HG02798 (cell line): ENCODE data around the gene DPH6.

Experiments
- ATAC-seq: cut with Tn5 transposase; IDR thresholded peaks from one replicate; pipeline ENCODE4 v1.9.1; 2021; ENCODE audit warnings: mild to moderate bottlenecking; ENCODE audit not compliant: unreplicated experiment, poor library complexity

The DPH6 gene

DNA sequence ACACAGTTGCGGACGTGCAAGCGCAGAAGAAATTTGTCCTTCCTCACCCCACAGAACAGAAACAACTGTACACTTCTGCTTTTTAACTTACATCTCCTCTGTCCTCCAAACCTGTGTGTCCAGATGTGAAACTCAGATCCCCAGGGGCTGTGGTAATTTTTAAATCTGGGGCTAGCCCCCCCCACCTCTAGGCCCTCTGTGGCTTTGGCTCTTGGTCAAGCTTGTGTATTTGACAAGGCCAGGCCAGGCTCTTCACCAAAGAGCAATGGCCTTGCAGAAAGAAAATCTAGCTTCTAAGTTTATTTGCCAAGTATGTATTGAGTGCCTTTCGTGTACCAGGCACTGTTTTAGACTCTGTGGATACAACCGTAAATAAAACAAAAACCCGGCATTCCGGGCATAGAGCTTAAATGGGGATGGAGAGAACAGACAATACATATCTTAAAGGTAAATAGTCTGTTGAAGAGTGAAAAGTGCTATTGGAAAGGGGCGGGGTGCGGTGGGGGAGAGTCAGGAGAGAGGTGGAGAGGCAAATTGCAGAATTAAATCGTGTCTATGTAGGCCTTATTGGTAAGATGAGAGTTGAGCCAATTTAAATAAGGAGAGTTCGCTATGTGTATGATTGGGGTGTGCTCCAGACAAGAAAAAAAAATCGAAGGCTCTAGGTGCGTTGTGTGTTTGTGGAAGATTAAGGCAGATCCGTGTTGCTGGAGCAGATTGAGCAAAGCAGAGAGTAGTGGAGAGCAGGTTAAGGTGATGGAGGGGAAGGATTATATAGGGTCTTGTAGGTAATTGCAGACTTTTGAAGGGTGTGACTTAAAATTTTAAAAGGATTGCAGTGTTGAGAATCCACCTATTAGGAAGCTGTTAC lies 781 bp upstream of the DPH6 start:
- peak; percentile 19 for ATAC-seq

DNA sequence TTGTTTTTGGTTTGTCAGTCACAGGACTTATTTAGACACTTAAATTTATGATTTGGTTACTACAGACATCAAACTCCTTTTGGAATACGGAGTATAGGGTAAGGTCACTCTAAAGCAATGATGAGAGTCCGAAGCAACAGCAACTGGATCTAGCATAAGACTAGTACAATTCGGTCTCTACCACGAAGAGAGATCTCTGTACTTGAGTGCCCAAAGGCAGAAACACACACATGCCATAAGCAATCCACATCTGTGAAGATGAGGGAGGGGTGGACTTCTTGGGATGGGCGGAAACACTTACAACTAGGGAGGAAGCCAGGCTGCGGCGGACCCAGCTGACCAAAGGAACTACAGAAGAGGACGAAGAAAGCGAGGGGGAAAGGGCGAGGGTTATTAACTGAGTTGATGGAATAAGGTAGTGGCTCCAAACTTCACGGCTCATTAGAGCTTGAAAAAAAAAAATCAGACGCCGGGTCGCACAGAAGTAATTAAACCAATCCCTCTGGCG lies 595 bp downstream of the DPH6 start:
- ATAC-seq, result peak; percentile 22

DNA sequence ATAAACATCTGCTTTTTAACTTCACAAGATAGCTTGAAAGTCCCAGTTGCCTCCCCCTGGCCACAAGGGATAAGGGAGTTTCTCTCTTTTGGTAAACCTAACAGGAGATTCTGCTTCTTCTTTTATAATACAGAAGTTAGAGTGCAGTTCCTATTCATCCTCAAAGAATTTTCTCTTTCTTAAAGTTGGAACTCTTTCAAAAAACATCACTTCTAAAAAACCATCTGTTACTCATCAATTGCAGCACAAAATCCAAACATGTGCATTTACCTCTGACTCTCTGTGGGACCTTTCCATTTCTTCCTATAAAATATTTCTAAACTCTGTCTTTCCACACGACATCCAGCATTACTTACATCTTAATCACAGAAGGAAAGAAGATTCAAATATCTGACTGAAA lies 5.1 kb downstream of the DPH6 start:
- ATAC-seq, result no peak

DNA sequence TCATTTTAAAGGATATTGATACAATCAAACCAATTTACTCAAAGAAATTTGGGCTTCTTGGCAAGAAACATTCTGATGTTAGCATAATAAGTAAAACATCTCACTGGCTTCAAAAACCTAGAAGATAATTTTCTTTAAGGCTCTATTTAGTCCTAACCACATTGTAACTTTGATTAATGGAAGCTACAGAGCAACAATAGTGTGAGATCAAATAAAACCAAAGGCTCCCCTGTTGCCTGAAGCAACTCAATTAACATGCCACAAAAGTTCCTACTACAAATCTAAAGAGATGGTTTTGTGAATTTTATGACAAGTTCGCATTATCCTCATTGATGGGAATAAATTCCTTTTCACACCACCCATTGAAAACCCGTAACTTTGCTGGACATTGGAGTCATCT lies 5.9 kb downstream of the DPH6 start:
- no peak for ATAC-seq

DNA sequence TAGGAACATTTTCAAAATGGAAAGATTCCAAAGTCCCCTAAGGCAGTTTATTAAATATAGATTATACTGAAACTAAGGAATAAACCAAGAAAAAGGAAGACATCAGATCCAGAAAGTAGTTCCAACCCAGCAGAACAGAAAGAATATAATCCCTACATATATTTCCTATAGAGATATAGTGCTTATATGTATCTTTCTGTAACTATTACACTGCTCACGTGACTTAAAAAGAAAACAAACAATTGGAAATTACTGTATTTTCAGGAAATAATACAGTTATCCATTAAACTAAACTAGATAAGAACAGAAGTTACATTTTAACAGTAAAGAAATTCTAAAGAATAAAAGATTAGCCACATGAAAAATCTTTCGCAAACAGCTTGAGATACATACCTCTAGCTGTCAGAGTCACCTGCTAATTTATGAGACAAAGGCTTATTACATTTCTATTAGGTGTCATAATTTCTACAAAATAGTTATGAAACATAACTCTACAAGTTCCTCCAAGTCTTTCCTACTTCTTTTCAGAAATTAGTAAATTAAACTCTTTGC lies 10.5 kb downstream of the DPH6 start:
- no peak for ATAC-seq

DNA sequence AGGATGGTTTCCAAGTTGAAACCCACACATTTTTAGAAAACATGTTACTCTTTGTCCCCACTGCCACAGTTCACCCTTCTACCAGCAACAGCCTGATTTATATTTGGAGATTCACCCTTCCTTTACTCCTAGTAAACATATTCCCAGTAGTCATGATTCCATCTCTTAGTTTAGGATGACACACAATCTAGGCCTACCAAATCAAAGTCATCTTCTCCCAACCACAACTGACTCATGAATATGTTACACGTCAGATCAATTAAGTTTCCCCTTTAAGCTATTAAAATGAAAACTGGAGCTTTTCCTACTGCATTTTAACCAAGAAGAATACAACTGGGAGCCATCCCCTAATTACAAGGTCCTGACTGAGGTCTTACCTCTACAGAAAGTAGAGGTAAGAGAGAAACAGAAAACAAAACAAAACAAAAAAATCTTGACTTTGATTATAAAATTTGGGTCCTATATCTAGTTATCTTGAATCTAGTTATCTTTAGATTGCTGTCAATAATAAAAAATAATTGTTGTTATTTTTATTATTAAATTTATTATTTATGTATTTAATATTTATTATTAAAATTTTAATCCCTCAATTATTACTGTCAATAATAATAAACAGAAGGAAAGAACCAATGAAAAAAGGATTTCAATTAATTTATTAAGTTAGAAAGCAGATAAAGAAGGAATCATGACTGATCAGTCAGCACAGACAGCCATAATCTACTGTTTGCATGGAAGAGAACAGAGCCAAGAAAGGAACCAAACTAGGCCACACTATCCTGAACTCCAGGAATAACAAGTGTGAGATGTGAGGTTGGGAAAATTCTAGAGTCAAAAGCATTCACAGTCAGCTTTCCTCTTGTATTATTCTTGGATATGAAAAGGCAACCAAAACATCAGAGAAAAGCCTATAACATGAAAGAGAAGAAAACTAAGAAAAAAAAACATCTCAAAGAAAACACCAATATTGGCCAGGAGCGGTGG lies 12.5 kb downstream of the DPH6 start:
- no peak for ATAC-seq

DNA sequence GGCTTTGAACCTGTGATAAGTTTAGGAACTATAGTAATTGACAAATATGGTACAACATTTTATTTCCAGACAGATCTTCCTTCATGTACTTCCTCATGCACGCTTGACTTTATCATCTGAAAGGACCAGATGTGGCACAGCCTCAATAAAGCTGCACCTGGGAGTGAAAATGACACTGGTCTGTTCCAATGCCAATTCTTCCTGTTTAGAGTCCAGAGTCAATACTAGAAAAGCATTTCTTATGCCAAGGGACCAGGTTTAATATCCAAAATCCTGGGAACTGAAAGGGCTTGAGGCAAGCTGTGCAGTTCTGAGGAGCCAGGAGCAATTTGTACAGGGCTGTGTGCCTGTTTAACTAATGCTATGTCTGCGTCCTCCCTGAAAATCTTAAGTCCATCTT lies 15.3 kb downstream of the DPH6 start:
- no peak for ATAC-seq

DNA sequence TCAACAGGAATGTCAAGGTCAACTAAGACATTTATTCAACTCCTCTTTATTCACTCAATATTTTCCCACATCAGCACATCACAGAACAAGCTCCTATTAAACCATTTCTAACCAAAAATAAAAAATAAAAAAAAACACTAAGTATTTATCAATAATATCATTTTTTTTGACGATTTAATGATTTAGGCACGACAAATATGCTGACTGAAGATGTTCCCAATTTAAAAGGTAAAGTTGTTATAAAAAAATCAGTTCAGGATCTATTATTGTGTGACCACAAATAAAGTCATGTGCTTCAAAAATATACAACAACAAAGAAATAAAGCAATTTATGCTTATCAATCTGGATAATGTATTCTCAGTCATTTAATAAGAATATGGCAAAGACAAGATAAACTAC lies 16.2 kb downstream of the DPH6 start:
- no peak for ATAC-seq

DNA sequence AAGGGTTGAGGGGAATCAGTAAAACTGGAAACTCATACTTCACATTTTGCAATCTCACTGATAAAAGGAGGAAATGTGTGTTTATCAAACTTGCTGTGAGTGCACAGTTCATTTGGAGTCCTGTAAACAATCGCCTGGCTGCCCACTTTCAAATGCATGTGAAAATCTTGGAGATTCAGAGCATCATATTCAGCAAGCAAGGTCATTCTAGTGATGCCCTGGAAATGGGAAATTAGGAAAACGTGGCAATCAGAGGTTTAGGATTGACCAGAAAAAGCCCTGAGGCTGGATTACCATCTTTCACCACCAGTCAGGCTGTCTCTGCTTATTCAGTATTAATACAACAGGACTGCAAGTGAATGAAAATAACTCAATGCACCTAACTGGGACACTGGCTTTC lies 23.9 kb downstream of the DPH6 start:
- ATAC-seq, result no peak

DNA sequence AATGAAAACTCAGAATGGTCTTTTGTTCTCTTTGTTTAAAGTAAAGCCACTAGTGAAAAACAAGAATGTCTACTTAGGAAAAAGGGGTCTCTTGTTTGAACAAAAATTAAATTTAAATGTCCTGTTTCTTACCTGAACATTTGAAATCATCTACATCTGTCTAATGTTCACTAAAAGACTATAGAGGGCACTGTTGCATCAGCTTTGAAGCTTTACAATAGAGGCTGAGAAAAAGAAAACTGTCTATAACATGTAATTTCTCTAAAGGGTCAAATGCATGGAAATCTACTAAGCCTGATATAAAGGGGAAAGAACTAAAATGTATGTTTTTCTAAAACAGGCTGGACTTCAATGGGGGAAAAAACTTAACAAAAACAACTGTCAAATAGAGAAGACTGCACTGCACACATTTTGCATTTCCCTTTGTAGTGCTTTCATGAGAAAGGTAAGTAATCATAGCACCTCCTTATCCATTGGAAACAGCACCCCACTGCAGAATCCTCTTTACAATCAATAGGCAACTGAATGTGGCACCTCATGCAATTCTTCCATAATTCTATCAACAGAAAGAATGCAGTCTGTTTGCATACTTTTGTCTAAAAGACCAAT lies 26.3 kb downstream of the DPH6 start:
- peak; percentile 76 for ATAC-seq

DNA sequence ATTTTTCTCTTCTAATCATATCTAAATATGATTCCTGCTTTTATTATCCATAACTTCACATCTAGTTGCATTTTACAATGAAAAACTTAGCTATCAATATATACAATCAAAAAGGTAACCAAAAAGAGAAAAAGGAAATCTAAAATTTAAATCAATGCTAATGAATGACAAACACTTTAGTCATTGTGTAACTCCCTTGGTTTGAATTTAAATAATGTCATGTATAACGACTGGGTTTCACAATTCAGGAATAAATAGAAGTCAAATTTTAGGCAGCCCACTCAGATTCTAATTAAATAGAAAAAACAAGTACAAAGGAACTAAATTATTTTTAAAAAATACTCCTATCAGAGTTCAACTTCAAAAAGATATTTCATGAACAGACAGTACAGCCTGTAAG lies 26.9 kb downstream of the DPH6 start:
- ATAC-seq, result no peak

DNA sequence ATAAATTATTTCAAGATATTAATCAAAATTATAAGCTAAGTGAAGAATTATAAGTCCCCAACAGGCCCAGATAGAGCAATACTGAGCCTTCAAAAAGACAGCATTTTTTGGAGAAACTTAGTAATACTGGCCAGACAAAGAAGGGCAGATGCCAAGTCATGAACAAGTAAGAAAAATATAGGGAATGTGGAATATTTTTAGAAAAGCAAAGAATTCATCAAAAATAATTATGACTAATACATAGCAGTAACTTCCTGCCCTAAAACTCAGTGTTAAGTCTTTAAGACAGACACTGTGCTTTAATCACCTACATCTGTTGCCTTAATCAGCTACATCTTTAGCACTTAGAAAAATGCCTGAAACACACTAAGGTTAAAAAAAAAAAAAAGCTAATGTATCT lies 31.2 kb downstream of the DPH6 start:
- ATAC-seq, result no peak

DNA sequence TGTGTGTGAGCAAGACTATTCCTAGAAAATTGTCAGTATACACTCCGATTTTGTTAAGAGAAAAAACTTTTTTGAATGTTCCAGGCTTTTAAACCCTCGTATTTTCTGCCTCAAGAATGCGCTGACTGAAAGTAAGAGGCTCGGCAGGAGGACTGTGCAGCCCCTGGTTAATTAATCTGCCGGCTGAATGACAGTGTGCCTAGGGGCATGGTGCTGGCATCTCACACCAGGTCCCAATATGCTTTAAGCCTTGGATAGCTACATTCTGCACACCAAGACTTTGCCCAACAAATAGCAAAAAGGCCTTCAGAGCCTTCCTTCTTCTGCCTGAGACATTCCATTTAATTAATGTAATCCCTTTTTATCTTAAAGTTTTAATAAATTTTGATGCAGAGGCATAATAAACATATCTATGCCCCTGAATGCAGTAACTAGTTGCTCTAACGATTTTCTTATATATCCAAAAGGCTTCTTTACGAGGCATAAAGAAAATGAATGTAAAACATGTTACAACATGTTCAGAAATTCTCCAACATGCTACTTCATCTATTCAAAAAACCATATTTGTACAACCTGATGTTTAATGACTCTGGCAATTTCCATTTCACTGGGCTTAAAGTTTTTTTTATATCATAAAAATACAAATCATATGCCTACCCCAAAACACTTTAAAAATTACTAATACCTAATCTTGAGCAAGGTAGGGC lies 37.9 kb downstream of the DPH6 start:
- no peak for ATAC-seq

DNA sequence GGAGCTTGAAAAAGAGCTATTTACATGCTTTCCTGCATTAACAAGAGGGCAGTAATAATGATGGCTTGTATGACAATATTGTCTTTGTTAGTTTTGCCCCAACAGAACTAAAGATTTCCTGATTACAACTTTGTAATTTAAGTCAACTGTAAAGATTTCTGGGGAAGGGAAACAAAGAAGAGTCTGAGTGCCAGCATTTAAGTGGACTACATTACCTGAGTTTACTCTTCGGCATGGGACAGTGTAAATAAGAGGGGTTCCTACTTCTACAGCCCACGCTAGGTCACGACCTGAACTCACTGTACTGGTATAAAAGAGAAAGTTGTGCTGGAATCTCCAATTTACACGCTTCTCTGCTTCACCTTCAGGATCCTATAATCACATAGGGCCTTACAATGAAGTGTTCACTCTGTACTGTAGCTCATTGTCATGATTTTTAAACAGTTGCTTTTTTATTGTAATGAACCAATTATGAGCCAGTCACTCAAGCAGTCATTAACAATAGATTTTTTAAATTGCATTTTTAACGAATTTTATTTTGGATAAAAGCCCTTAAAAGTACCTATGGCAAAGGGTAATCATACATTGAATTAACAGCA lies 39.6 kb downstream of the DPH6 start:
- no peak for ATAC-seq

DNA sequence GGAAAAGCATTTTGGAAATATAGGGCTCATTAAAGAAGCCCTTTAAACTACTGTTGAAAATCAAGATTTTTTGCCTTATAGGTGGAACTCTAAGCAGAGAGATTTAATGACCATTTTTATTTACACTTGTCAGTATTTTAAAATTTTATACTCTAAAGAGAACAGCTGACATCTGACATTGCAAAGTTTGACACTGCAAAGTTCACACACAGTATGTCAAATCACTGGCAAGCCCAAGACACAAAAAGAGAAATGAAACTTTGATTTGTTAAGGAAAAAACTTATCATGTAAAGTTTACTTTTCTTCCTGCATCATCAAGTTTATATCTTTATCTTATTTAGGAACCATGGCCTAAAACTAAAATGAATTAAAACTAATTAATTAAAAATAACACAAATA lies 40.2 kb downstream of the DPH6 start:
- ATAC-seq, result peak; percentile 46

DNA sequence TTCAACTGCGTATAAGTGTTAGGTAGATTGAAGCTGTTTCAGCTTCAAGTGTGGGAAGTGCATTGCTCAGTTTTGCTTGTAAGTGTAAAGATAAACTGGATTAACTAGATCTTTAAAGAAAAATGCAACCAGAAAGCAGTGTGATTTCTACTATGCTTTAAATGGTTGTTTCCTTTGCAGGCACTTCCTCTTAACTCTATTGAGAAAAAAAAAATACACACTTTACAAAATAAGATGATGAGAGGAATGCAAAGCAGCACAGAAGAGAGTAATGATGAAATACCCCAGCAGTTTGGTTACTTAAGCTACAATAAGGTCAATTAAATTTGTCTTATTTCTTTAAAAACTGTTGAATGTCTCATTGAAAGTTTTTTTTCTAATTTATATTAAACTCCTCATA lies 40.8 kb downstream of the DPH6 start:
- no peak for ATAC-seq

DNA sequence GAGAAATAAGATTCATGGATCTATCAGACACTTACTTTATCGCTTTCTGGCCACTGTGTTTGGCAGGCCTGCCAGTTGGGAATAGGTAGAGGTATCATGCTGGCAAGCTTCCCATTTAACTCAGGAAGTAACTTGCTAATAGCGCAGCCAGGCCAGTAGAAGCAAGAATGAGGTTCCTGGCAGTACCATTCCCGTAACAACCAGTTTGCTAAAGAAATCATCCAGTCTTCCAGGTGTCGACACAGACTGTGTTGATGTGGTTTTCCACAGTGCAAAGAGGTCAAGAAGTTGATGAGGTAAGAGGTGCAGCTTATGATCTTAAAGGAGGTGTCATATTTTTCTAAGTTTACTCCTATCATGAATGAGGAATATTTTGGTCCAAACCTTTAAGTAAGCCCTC lies 46.2 kb downstream of the DPH6 start:
- ATAC-seq, result no peak

DNA sequence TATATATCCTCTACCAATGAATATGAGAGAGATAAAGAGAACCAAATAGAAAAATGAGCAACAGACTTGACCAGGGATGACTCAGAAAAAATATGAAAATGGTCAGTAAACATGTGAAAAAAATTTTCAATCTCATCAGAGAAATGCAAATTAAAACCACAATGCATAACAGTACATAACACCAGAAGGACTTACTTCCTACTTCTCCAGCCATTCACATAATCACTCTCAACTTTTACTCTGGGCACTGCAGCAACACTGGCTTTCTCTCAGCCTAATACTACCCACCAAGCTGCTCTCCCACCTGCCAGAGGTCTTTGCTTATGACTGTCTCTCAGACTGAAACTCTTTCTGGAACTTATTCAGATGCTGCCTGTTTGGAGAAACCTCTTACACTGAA lies 49.4 kb downstream of the DPH6 start:
- peak; percentile 100 for ATAC-seq

DNA sequence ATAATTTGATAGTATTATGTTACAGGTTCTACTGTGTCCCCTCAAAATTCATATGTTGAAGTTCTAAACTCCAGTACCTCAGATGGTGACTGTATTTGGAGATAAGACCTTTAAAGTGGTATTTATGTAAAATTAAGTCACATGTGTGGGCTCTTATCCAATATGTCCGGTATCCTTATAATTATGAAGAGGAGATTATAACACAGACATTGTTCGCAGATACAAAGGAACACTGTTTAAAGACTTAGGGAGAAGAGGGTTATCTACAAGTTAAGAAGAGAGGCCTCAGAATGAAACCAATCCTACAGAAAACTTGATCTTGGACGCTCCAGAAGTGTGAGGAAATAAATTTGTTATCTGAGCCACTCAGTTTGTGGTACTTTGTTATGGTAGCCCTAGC lies 50.9 kb downstream of the DPH6 start:
- no peak for ATAC-seq
